ENCODE results near the gene PPP2R3C.
"Not testable (repeated sequence)": the region's sequence is repeated elsewhere in the genome, so short reads cannot be mapped to it uniquely, and the experiment has no call there.

PPP2R3C gene

GRCh38 chr14:35123388-35123703, 1.6 kb upstream of the PPP2R3C start:
- DNase-seq: no peak

GRCh38 chr14:35122696-35123387, 1.1 kb upstream of the PPP2R3C start:
- DNase-seq: peak; percentile 57 to 65

GRCh38 chr14:35121026-35121886, 534 bp downstream of the PPP2R3C start:
- no peak for DNase-seq

- no peak for DNase-seq
Observed at GRCh38 chr14:35117112-35117511, 4.7 kb downstream of the PPP2R3C start.

- no peak for DNase-seq
Observed at GRCh38 chr14:35116242-35116641, 5.5 kb downstream of the PPP2R3C start.

GRCh38 chr14:35114036-35114435, 7.8 kb downstream of the PPP2R3C start:
- no peak for DNase-seq

GRCh38 chr14:35113308-35113950, 8.4 kb downstream of the PPP2R3C start:
- DNase-seq: no peak

GRCh38 chr14:35112641-35113040, 9.1 kb downstream of the PPP2R3C start:
- no peak for DNase-seq

GRCh38 chr14:35107866-35108265, 13.9 kb downstream of the PPP2R3C start:
- no peak for DNase-seq

- not testable (repeated sequence) for DNase-seq
Observed at GRCh38 chr14:35094645-35095044, 27.1 kb downstream of the PPP2R3C start.

- DNase-seq: no peak
Observed at GRCh38 chr14:35088514-35088913, 33.3 kb downstream of the PPP2R3C start.

- DNase-seq: no peak
Observed at GRCh38 chr14:35085441-35085840, 36.3 kb downstream of the PPP2R3C start.

- DNase-seq: no peak
Observed at GRCh38 chr14:35083530-35084150, 38.1 kb downstream of the PPP2R3C start.

- DNase-seq: no peak
Observed at GRCh38 chr14:35079742-35080141, 42.0 kb downstream of the PPP2R3C start.

- no peak for DNase-seq
Observed at GRCh38 chr14:35078082-35078481, 43.7 kb downstream of the PPP2R3C start.

GRCh38 chr14:35073486-35073885, 48.3 kb downstream of the PPP2R3C start:
- no peak for DNase-seq

GRCh38 chr14:35072226-35072625, 49.6 kb downstream of the PPP2R3C start:
- DNase-seq: no peak

GRCh38 chr14:35068238-35069012, 53.4 kb downstream of the PPP2R3C start:
- DNase-seq: no peak

GRCh38 chr14:35065731-35066130, 56.1 kb downstream of the PPP2R3C start:
- not testable (repeated sequence) for DNase-seq

- DNase-seq: not testable (repeated sequence)
Observed at GRCh38 chr14:35061113-35061791, 60.5 kb downstream of the PPP2R3C start.

- no peak for DNase-seq
Observed at GRCh38 chr14:35052637-35053036, 69.2 kb downstream of the PPP2R3C start.

GRCh38 chr14:35051796-35052195, 70.0 kb downstream of the PPP2R3C start:
- no peak for DNase-seq
